CD4-positive, alpha-beta memory T cell (primary cell): ENCODE results near the gene NFATC1. TPM values are rescaled to one million over a fixed set of nuclear protein-coding genes. Genes with fewer than 3 reads are reported as not detected.

Source experiments
- CTCF ChIA-PET: fragments of 350-600 bp; sonication (Branson Sonifier 250); formaldehyde crosslinking; loops from one replicate; lab custom pipeline; 2021; ENCODE audit warnings: inconsistent platforms; ENCODE audit not compliant: partially characterized antibody; lab: Charles Lee
- POLR2A ChIA-PET: fragments of 350-600 bp; sonication (Branson Sonifier 250); formaldehyde crosslinking; loops from one replicate; lab custom pipeline; 2021; ENCODE audit not compliant: partially characterized antibody; lab: Charles Lee
- DNase-seq, 5 donors: peaks; one replicate each; pipeline versions ENCODE4 v3.0.0 to v3.0.0-alpha.2; 2020 to 2022; ENCODE audit warnings: mixed read lengths in 1 of 5
- H3K27ac ChIP-seq: one replicate; pipeline ENCODE4 v1.7.0; 2013; ENCODE audit warnings: low read depth, low read length
- H3K27me3 ChIP-seq: 2 replicates; pipeline ENCODE4 v1.7.0; 2013; ENCODE audit warnings: mild to moderate bottlenecking, low read length, moderate library complexity; ENCODE audit not compliant: insufficient read depth
- H3K36me3 ChIP-seq: 2 replicates; pipeline ENCODE4 v1.7.0; 2013; ENCODE audit warnings: mild to moderate bottlenecking, low read length, moderate library complexity; ENCODE audit not compliant: insufficient read depth
- H3K4me1 ChIP-seq: 2 replicates; pipeline ENCODE4 v1.7.0; 2013; ENCODE audit warnings: mild to moderate bottlenecking, low read length, moderate library complexity; ENCODE audit not compliant: insufficient read depth
- H3K4me3 ChIP-seq, 2 donors: one replicate each; pipeline ENCODE4 v1.7.0; 2013; ENCODE audit warnings: low read length in 2 of 2, mild to moderate bottlenecking in 1 of 2
- H3K9me3 ChIP-seq, 2 donors: one replicate each; pipeline ENCODE4 v1.7.0; 2013; ENCODE audit warnings: low read length in 2 of 2, control low read depth in 1 of 2; ENCODE audit not compliant: control insufficient read depth in 1 of 2
- H3K27ac Mint-ChIP-seq, 7 donors: one replicate each; pipeline ENCODE4 v1.8.0; 2020 to 2021; ENCODE audit warnings: mixed read lengths in 7 of 7, mild to moderate bottlenecking in 6 of 7, inconsistent platforms in 3 of 7, moderate library complexity in 3 of 7
- H3K27me3 Mint-ChIP-seq, 2 donors: one replicate each; pipeline ENCODE4 v1.8.0; 2020 to 2021; ENCODE audit warnings: mixed read lengths in 2 of 2
- H3K36me3 Mint-ChIP-seq, 2 donors: one replicate each; pipeline ENCODE4 v1.8.0; 2020 to 2021; ENCODE audit warnings: mixed read lengths in 2 of 2, inconsistent platforms in 1 of 2, mild to moderate bottlenecking in 1 of 2
- H3K4me1 Mint-ChIP-seq, 4 donors: one replicate each; pipeline ENCODE4 v1.8.0; 2020 to 2021; ENCODE audit warnings: mixed read lengths in 4 of 4, mild to moderate bottlenecking in 1 of 4
- H3K4me3 Mint-ChIP-seq, 8 donors: one replicate each; pipeline ENCODE4 v1.8.0; 2020 to 2021; ENCODE audit warnings: mixed read lengths in 8 of 8, mild to moderate bottlenecking in 7 of 8, moderate library complexity in 6 of 8, inconsistent platforms in 3 of 8
- H3K9me3 Mint-ChIP-seq, 8 donors: one replicate each; pipeline ENCODE4 v1.8.0; 2020 to 2021; ENCODE audit warnings: mixed read lengths in 8 of 8, mild to moderate bottlenecking in 5 of 8, inconsistent platforms in 3 of 8, moderate library complexity in 1 of 8
- intact Hi-C: fragments of 100-400 bp; cut with micrococcal nuclease; formaldehyde crosslinking; loops from one replicate; pipeline ENCODE4 v1.15.1; 2023
- polyA plus RNA-seq, 2 donors: library from polyadenylated mRNA; unstranded; fragments of 300-500 nt; fragmentation: Illumina TruSeq; gene quantifications; one replicate each; pipeline ENCODE4 v1.2.3, GENCODE V29; 2021
- total RNA-seq, 2 experiments: library from RNA; stranded (reverse); gene quantifications; one replicate each; pipeline ENCODE4 v1.2.3, GENCODE V29; 2021

Gene NFATC1
- total and polyA plus RNA-seq, 4 experiments from 2014 or later, result 15.3 to 69.6 (median 54.9) TPM

DNA sequence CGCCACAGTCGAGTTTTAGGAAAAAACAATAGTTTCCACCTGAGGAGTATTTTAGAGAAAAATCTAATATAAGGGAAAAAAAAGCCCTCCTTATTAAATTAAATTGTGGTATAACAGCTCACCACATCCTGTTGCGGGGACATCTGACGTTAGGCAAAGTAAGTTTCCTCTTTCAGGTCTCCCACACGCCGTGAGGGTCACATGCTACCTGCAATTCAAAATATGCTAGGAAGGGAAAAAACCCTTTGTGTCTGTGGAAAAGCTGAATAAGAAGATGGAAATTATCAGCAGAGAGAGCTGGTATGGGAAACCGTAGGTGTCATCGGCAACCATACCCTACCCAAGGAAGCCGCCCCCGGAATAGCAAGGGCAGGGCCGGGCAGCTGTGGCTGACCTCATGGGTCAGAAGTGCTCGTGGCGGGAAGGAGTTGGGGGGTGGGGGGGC lies 128.0 kb downstream of the NFATC1 start:
- Histone ChIP-seq H3K9me3 (no peaks in the 10 kb centered on the region), H3K4me3 (peak overlapping the region in 1 of 2 donors; percentile 68), H3K4me1 (peaks cover 64% of the 10 kb centered on the region), H3K36me3 (peaks cover 15% of the 10 kb centered on the region), H3K27me3 (no peaks in the 10 kb centered on the region), H3K27ac (peak overlapping the region; percentile 85)
- H3K27me3 Mint-ChIP-seq, result no peaks in the 10 kb centered on the region
- DNase-seq, result peak; percentile 82 to 93 (median 84)
- POLR2A ChIA-PET, result interaction anchor here (0.7 to 2.9 kb wide), 16 partner anchors 8 to 456 kb away, joined by 3 to 173 read pairs (median 4); partner anchors contain the start of gene NFATC1
- CTCF ChIA-PET, result interaction anchor here (1.2 to 2.9 kb wide), 9 partner anchors 10 to 145 kb away, joined by 3 to 39 read pairs (median 7); partner anchors contain the start of gene NFATC1
- peaks cover 16 to 22% of the 10 kb centered on the region in 2 donors for H3K36me3 Mint-ChIP-seq
- peak overlapping the region; percentile 86 to 95 (median 92) for H3K4me3 Mint-ChIP-seq
- intact Hi-C loops, result loop anchor here (1.0 to 10.0 kb wide), 6 partner anchors 59 to 509 kb away; partner anchors contain the start of genes ATP9B, CTDP1, HSBP1L1 and RBFA
- peaks cover 0 to 3% (median 0%) of the 10 kb centered on the region in 8 donors for H3K9me3 Mint-ChIP-seq
- peak overlapping the region; percentile 97 to 99 (median 99) for H3K27ac Mint-ChIP-seq
- H3K4me1 Mint-ChIP-seq, result peaks cover 40 to 84% (median 57%) of the 10 kb centered on the region in 4 donors

DNA sequence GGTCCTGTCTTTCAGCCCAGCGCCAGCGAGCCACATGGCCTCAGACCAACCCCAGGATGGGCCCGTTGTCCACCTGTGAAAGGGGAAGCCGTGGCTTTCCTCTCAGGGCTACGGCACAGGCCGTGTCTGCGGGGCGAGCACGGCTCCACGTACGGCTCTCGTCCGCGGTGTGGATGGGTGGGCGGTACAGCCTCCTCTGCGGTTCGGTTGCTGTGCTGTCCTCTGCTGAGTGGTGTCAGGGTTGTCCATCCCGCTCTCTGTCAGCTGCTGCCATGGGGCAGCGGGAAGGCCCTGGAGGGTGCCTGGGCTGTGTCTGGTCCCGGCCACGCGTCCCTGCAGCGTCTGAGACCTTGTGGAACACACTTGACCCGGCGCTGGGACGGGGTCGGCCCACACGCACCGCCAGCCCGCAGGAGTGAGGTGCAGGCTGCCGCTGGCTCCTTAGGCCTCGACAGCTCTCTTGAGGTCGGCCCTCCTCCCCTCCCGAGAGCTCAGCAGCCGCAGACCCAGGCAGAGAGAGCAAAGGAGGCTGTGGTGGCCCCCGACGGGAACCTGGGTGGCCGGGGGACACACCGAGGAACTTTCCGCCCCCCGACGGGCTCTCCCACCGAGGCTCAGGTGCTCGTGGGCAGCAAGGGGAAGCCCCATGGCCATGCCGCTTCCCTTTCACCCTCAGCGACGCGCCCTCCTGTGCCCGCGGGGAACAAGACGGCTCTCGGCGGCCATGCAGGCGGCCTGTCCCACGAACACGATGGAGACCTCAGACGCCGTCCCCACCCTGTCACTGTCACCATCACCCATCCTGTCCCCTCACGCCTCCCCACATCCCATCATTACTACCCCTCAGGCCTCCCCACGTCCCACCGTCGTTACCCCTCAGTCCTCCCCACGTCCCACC lies 128.7 kb downstream of the NFATC1 start:
- H3K4me3 Mint-ChIP-seq, result peak overlapping the region; percentile 86 to 95 (median 92)
- H3K27me3 ChIP-seq, result no peaks in the 10 kb centered on the region
- peak; percentile 52 to 77 (median 60) for DNase-seq
- peaks cover 0 to 3% (median 0%) of the 10 kb centered on the region in 8 donors for H3K9me3 Mint-ChIP-seq
- intact Hi-C loops, result loop anchor here (5.0 to 10.0 kb wide), 4 partner anchors 60 to 508 kb away; partner anchors contain the start of genes ATP9B, HSBP1L1 and RBFA
- no peaks in the 10 kb centered on the region for H3K27me3 Mint-ChIP-seq
- H3K4me1 ChIP-seq, result peaks cover 59% of the 10 kb centered on the region
- H3K36me3 Mint-ChIP-seq, result peaks cover 21 to 27% of the 10 kb centered on the region in 2 donors
- POLR2A ChIA-PET, result interaction anchor here (0.7 to 2.9 kb wide), 13 partner anchors 9 to 457 kb away, joined by 3 to 173 read pairs (median 4); partner anchors contain the start of gene NFATC1
- peak overlapping the region; percentile 85 for H3K27ac ChIP-seq
- H3K9me3 ChIP-seq, result no peaks in the 10 kb centered on the region
- CTCF ChIA-PET, result interaction anchor here (1.2 to 2.9 kb wide), 9 partner anchors 10 to 146 kb away, joined by 3 to 39 read pairs (median 7); partner anchors contain the start of gene NFATC1
- peak overlapping the region; percentile 97 to 99 (median 99) for H3K27ac Mint-ChIP-seq
- peaks cover 42 to 81% (median 58%) of the 10 kb centered on the region in 4 donors for H3K4me1 Mint-ChIP-seq
- H3K4me3 ChIP-seq, result peak overlapping the region in 1 of 2 donors; percentile 63
- peaks cover 15% of the 10 kb centered on the region for H3K36me3 ChIP-seq

DNA sequence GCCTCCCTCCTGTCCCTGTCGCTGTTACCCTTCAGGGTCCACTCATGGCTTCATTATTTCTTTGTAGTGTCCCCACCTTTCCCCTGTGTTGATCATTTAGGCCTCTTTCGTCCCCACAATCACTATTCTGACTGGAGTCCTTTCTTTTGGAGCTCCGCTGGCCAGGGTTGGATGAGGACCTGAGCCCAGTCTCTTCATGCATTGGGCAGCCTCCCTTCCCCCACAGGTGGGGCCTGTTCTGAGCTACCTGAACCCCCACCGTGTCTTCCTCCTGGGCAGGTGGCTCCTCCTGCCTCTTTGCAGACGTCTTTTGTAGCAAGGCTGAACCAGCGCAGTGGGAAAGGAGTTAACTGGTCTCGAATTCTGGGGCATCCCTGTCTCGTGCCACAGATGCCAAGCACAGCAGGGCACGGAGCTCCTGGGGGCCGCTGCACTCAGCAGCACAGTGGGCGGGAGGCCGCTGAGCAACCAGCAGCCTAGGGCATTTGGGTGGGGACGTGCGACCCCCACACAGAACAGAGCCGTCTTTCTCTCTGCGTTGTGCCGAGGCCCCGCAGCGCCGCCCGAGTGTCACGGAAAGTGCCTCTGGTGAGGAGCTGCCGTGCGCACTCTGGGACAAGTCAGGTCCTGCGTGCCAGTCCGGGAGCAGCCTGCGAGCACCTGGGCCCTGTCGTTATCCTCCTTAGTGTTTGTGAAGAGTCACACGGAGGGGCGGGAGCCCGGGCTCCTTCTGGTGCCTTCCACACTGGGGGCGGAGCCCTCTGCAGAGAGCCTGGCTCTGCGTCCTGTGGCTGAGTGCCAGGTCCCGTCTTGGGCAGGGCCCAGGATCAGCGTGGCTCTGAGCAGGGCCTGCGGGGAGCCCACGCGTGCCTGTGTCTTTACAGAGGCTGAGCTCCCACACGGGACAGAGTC lies 130.1 kb downstream of the NFATC1 start:
- Histone ChIP-seq H3K4me1 (peaks cover 45% of the 10 kb centered on the region), H3K4me3 (no peak overlapping the region), H3K9me3 (no peaks in the 10 kb centered on the region), H3K27me3 (no peaks in the 10 kb centered on the region), H3K27ac (no peak overlapping the region), H3K36me3 (peaks cover 15% of the 10 kb centered on the region)
- CTCF ChIA-PET, result interaction anchor here (0.7 to 7.0 kb wide), 5 partner anchors 120 to 147 kb away, joined by 3 to 140 read pairs (median 5); no protein-coding TSS in a partner anchor
- no peaks in the 10 kb centered on the region for H3K27me3 Mint-ChIP-seq
- intact Hi-C loops, result loop anchor here (10.0 kb wide), 2 partner anchors 61 to 439 kb away; partner anchors contain the start of gene HSBP1L1
- peaks cover 0 to 3% (median 0%) of the 10 kb centered on the region in 8 donors for H3K9me3 Mint-ChIP-seq
- DNase-seq, result no peak
- H3K4me1 Mint-ChIP-seq, result peaks cover 35 to 67% (median 46%) of the 10 kb centered on the region in 4 donors
- peak overlapping the region; percentile 23 to 84 (median 72) for H3K27ac Mint-ChIP-seq
- POLR2A ChIA-PET, result interaction anchor here (1.1 to 1.4 kb wide), 4 partner anchors 133 to 153 kb away, joined by 3 to 5 read pairs (median 4); no protein-coding TSS in a partner anchor
- peaks cover 21 to 30% of the 10 kb centered on the region in 2 donors for H3K36me3 Mint-ChIP-seq
- H3K4me3 Mint-ChIP-seq, result peak overlapping the region in 6 of 8 donors; percentile 42 to 74 (median 54)

DNA sequence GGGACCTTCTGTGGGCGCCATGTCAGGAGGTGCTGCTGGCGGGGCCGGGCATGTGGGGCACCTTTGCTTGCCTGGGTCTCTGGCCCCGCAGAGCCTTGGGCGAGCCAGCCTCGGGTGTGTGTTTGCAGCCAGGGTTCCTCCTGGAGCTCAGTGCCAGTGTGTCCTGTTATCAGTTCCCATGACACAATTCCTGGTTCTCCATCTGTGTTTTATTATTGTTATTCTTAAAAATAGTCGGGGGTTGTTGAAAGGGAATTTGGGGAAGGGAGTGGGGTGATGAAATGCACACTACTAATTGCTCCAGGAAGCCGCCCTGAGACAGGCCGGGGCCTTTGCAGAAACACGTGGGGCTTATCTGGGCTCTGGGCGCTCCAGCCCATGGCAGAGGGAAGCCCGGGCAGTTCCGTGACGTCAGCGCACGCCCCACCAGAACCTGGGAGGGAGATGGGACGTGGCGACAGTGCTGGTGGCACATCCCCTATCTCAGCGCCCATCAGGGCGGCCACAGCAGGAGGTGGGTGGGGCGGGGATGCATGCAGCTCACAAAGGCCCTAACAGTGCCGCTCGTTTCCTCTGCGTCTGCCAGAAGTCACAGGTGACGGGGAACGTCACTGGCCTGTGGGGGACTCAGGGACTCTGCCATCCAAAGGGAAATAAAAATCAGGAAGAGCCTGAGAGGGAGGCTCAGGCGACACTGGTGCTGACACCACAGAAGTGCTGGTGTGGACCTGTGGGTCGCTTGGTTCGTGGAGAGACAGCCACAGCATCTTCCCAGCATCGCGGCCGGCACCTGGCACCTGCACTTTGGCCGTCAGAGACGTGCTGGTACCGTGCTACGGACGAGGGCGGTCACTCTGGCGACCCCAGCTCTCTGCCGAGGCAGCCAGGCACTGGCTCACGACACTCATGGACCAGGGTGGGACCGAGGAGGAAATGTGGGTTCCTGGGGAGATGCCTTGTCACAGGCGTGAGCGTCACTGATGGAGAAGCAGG lies 131.0 kb downstream of the NFATC1 start:
- H3K27ac Mint-ChIP-seq, result peak overlapping the region in 6 of 7 donors; percentile 15 to 84 (median 66)
- Histone ChIP-seq H3K27me3 (no peaks in the 10 kb centered on the region), H3K27ac (no peak overlapping the region), H3K4me3 (no peak overlapping the region), H3K4me1 (peaks cover 35% of the 10 kb centered on the region), H3K9me3 (no peaks in the 10 kb centered on the region), H3K36me3 (peaks cover 15% of the 10 kb centered on the region)
- H3K4me1 Mint-ChIP-seq, result peaks cover 27 to 58% (median 38%) of the 10 kb centered on the region in 4 donors
- intact Hi-C loops, result loop anchor here (10.0 kb wide), 2 partner anchors 62 to 438 kb away; partner anchors contain the start of gene HSBP1L1
- peaks cover 0 to 3% (median 0%) of the 10 kb centered on the region in 8 donors for H3K9me3 Mint-ChIP-seq
- CTCF ChIA-PET, result interaction anchor here (1.2 to 7.0 kb wide), 5 partner anchors 121 to 148 kb away, joined by 3 to 140 read pairs (median 24); partner anchors contain the start of gene NFATC1
- POLR2A ChIA-PET, result interaction anchor here (1.1 to 1.4 kb wide), 4 partner anchors 134 to 152 kb away, joined by 3 to 5 read pairs (median 4); no protein-coding TSS in a partner anchor
- no peak for DNase-seq
- H3K36me3 Mint-ChIP-seq, result peaks cover 21 to 33% of the 10 kb centered on the region in 2 donors
- H3K27me3 Mint-ChIP-seq, result no peaks in the 10 kb centered on the region
- peak overlapping the region in 1 of 8 donors; percentile 46 for H3K4me3 Mint-ChIP-seq

- Histone ChIP-seq H3K4me1 (peaks cover 25% of the 10 kb centered on the region), H3K27me3 (no peaks in the 10 kb centered on the region), H3K4me3 (no peak overlapping the region), H3K9me3 (no peaks in the 10 kb centered on the region), H3K36me3 (peaks cover 15% of the 10 kb centered on the region), H3K27ac (no peak overlapping the region)
- ChIA-PET CTCF (interaction anchor here (4.8 to 7.0 kb wide), 3 partner anchors 130 to 149 kb away, joined by 24 to 140 read pairs (median 31); partner anchors contain the start of gene NFATC1), POLR2A (interaction anchor here (1.0 kb wide), 1 partner anchor 131 kb away, joined by 3 read pairs; no protein-coding TSS in a partner anchor)
- H3K27ac Mint-ChIP-seq, result peak overlapping the region; percentile 25 to 84 (median 57)
- peaks cover 0 to 6% (median 0%) of the 10 kb centered on the region in 8 donors for H3K9me3 Mint-ChIP-seq
- intact Hi-C loops, result loop anchor here (1.0 to 10.0 kb wide), 4 partner anchors 63 to 437 kb away; partner anchors contain the start of gene HSBP1L1
- peaks cover 18 to 48% (median 30%) of the 10 kb centered on the region in 4 donors for H3K4me1 Mint-ChIP-seq
- H3K4me3 Mint-ChIP-seq, result peak overlapping the region in 1 of 8 donors; percentile 46
- DNase-seq, result no peak
- no peaks in the 10 kb centered on the region for H3K27me3 Mint-ChIP-seq
- peaks cover 21 to 33% of the 10 kb centered on the region in 2 donors for H3K36me3 Mint-ChIP-seq
These were observed 132.1 kb downstream of the NFATC1 start for GRCh38 chr18:79527656-79528315.
